Measurements from ENCODE around the gene MMS22L. TPM values are rescaled to one million over a fixed set of nuclear protein-coding genes. Genes with fewer than 3 reads are reported as not detected.

MMS22L gene
- total RNA-seq: 11.5 TPM

GRCh38 chr6:97282726-97283617 lies at the start of gene MMS22L:
MMS22L (minus strand) TSS chr6:97283216; CDS start chr6:97282477, 739 bp downstream.
- H3K4me1 ChIP-seq (ENCODE audit: control insufficient read depth in 3 of 3, insufficient read depth in 3 of 3, low read length in 3 of 3): peaks cover 2 to 10% (median 6%) of the 10 kb centered on the region in 3 donors

GRCh38 chr6:97322811-97323210 lies 39.8 kb upstream of the MMS22L start:
- no peak overlapping the region for H3K4me3 ChIP-seq (ENCODE audit: low read length in 3 of 3)
- H3K9me3 ChIP-seq (ENCODE audit: control insufficient read depth in 3 of 3, low read length in 3 of 3): no peaks in the 10 kb centered on the region
- H3K27me3 ChIP-seq (ENCODE audit: control insufficient read depth in 3 of 3, insufficient read depth in 3 of 3, low read length in 3 of 3): no peaks in the 10 kb centered on the region
- no peaks in the 10 kb centered on the region for H3K36me3 ChIP-seq (ENCODE audit: control insufficient read depth in 3 of 3, insufficient read depth in 3 of 3, low read length in 3 of 3)
- no peaks in the 10 kb centered on the region for H3K4me1 ChIP-seq (ENCODE audit: control insufficient read depth in 3 of 3, insufficient read depth in 3 of 3, low read length in 3 of 3)
- no peak overlapping the region for H3K27ac ChIP-seq (ENCODE audit: low read depth, low read length)
- no peak overlapping the region for H3K9ac ChIP-seq (ENCODE audit: low read depth in 1 of 3, low read length in 3 of 3)

More at GRCh38 chr6:97282726-97283617, at the start of gene MMS22L:
- peaks cover 0 to under 1% (median 0%) of the 10 kb centered on the region in 3 donors for H3K36me3 ChIP-seq (ENCODE audit: control insufficient read depth in 3 of 3, insufficient read depth in 3 of 3, low read length in 3 of 3)
- peak within 1 kb of the TSS; percentile 93 to 95 (median 94) for H3K4me3 ChIP-seq (ENCODE audit: low read length in 3 of 3)
- no peaks in the 10 kb centered on the region for H3K9me3 ChIP-seq (ENCODE audit: control insufficient read depth in 3 of 3, low read length in 3 of 3)
- no peak within 1 kb of the TSS for H3K27ac ChIP-seq (ENCODE audit: low read depth, low read length)
- no peaks in the 10 kb centered on the region for H3K27me3 ChIP-seq (ENCODE audit: control insufficient read depth in 3 of 3, insufficient read depth in 3 of 3, low read length in 3 of 3)
- H3K9ac ChIP-seq (ENCODE audit: low read depth in 1 of 3, low read length in 3 of 3): peak within 1 kb of the TSS; percentile 76 to 89 (median 87)

DNA sequence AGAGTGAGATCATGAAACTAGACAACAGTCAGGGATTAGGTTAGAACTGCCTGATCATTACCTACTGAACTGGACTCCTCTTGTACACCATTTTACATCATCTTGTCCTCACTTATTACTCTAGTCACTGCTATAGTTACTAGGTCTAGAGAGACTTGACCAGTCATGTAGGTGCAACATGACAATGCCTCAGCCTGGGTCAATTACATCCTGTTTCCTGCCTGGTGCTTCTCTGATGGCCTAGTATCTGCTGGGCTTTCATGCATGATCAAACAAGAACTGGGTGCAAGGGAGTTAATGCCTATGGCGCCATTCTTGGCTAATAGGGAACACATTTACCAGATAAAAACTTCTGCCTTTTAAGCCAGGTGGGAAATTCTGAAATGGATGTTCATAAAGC lies 39.2 kb upstream of the MMS22L start:
- Histone ChIP-seq H3K9ac (ENCODE audit: low read depth in 1 of 3, low read length in 3 of 3) (no peak overlapping the region), H3K27me3 (ENCODE audit: control insufficient read depth in 3 of 3, insufficient read depth in 3 of 3, low read length in 3 of 3) (no peaks in the 10 kb centered on the region), H3K4me3 (ENCODE audit: low read length in 3 of 3) (no peak overlapping the region), H3K9me3 (ENCODE audit: control insufficient read depth in 3 of 3, low read length in 3 of 3) (no peaks in the 10 kb centered on the region), H3K36me3 (ENCODE audit: control insufficient read depth in 3 of 3, insufficient read depth in 3 of 3, low read length in 3 of 3) (no peaks in the 10 kb centered on the region), H3K27ac (ENCODE audit: low read depth, low read length) (no peak overlapping the region), H3K4me1 (ENCODE audit: control insufficient read depth in 3 of 3, insufficient read depth in 3 of 3, low read length in 3 of 3) (no peaks in the 10 kb centered on the region)

GRCh38 chr6:97316978-97317377 lies 34.0 kb upstream of the MMS22L start:
- Histone ChIP-seq H3K4me1 (ENCODE audit: control insufficient read depth in 3 of 3, insufficient read depth in 3 of 3, low read length in 3 of 3) (no peaks in the 10 kb centered on the region), H3K36me3 (ENCODE audit: control insufficient read depth in 3 of 3, insufficient read depth in 3 of 3, low read length in 3 of 3) (no peaks in the 10 kb centered on the region), H3K4me3 (ENCODE audit: low read length in 3 of 3) (no peak overlapping the region), H3K27me3 (ENCODE audit: control insufficient read depth in 3 of 3, insufficient read depth in 3 of 3, low read length in 3 of 3) (no peaks in the 10 kb centered on the region), H3K9ac (ENCODE audit: low read depth in 1 of 3, low read length in 3 of 3) (no peak overlapping the region), H3K9me3 (ENCODE audit: control insufficient read depth in 3 of 3, low read length in 3 of 3) (no peaks in the 10 kb centered on the region), H3K27ac (ENCODE audit: low read depth, low read length) (no peak overlapping the region)

GRCh38 chr6:97312241-97312640 lies 29.2 kb upstream of the MMS22L start:
- Histone ChIP-seq H3K4me3 (ENCODE audit: low read length in 3 of 3) (no peak overlapping the region), H3K27ac (ENCODE audit: low read depth, low read length) (no peak overlapping the region), H3K4me1 (ENCODE audit: control insufficient read depth in 3 of 3, insufficient read depth in 3 of 3, low read length in 3 of 3) (no peaks in the 10 kb centered on the region), H3K27me3 (ENCODE audit: control insufficient read depth in 3 of 3, insufficient read depth in 3 of 3, low read length in 3 of 3) (no peaks in the 10 kb centered on the region), H3K9ac (ENCODE audit: low read depth in 1 of 3, low read length in 3 of 3) (no peak overlapping the region), H3K36me3 (ENCODE audit: control insufficient read depth in 3 of 3, insufficient read depth in 3 of 3, low read length in 3 of 3) (no peaks in the 10 kb centered on the region), H3K9me3 (ENCODE audit: control insufficient read depth in 3 of 3, low read length in 3 of 3) (no peaks in the 10 kb centered on the region)

GRCh38 chr6:97306544-97307320 lies 23.7 kb upstream of the MMS22L start:
- H3K9me3 ChIP-seq (ENCODE audit: control insufficient read depth in 3 of 3, low read length in 3 of 3): no peaks in the 10 kb centered on the region
- H3K4me1 ChIP-seq (ENCODE audit: control insufficient read depth in 3 of 3, insufficient read depth in 3 of 3, low read length in 3 of 3): no peaks in the 10 kb centered on the region
- no peak overlapping the region for H3K4me3 ChIP-seq (ENCODE audit: low read length in 3 of 3)
- no peaks in the 10 kb centered on the region for H3K27me3 ChIP-seq (ENCODE audit: control insufficient read depth in 3 of 3, insufficient read depth in 3 of 3, low read length in 3 of 3)
- no peaks in the 10 kb centered on the region for H3K36me3 ChIP-seq (ENCODE audit: control insufficient read depth in 3 of 3, insufficient read depth in 3 of 3, low read length in 3 of 3)
- no peak overlapping the region for H3K9ac ChIP-seq (ENCODE audit: low read depth in 1 of 3, low read length in 3 of 3)
- H3K27ac ChIP-seq (ENCODE audit: low read depth, low read length): no peak overlapping the region

GRCh38 chr6:97305414-97306066 lies 22.5 kb upstream of the MMS22L start:
- Histone ChIP-seq H3K4me1 (ENCODE audit: control insufficient read depth in 3 of 3, insufficient read depth in 3 of 3, low read length in 3 of 3) (no peaks in the 10 kb centered on the region), H3K4me3 (ENCODE audit: low read length in 3 of 3) (no peak overlapping the region), H3K9ac (ENCODE audit: low read depth in 1 of 3, low read length in 3 of 3) (no peak overlapping the region), H3K27ac (ENCODE audit: low read depth, low read length) (no peak overlapping the region), H3K9me3 (ENCODE audit: control insufficient read depth in 3 of 3, low read length in 3 of 3) (no peaks in the 10 kb centered on the region), H3K27me3 (ENCODE audit: control insufficient read depth in 3 of 3, insufficient read depth in 3 of 3, low read length in 3 of 3) (no peaks in the 10 kb centered on the region), H3K36me3 (ENCODE audit: control insufficient read depth in 3 of 3, insufficient read depth in 3 of 3, low read length in 3 of 3) (no peaks in the 10 kb centered on the region)

GRCh38 chr6:97304701-97305100 lies 21.7 kb upstream of the MMS22L start:
- Histone ChIP-seq H3K27ac (ENCODE audit: low read depth, low read length) (no peak overlapping the region), H3K9me3 (ENCODE audit: control insufficient read depth in 3 of 3, low read length in 3 of 3) (no peaks in the 10 kb centered on the region), H3K27me3 (ENCODE audit: control insufficient read depth in 3 of 3, insufficient read depth in 3 of 3, low read length in 3 of 3) (no peaks in the 10 kb centered on the region), H3K4me3 (ENCODE audit: low read length in 3 of 3) (no peak overlapping the region), H3K4me1 (ENCODE audit: control insufficient read depth in 3 of 3, insufficient read depth in 3 of 3, low read length in 3 of 3) (no peaks in the 10 kb centered on the region), H3K36me3 (ENCODE audit: control insufficient read depth in 3 of 3, insufficient read depth in 3 of 3, low read length in 3 of 3) (no peaks in the 10 kb centered on the region), H3K9ac (ENCODE audit: low read depth in 1 of 3, low read length in 3 of 3) (no peak overlapping the region)

DNA sequence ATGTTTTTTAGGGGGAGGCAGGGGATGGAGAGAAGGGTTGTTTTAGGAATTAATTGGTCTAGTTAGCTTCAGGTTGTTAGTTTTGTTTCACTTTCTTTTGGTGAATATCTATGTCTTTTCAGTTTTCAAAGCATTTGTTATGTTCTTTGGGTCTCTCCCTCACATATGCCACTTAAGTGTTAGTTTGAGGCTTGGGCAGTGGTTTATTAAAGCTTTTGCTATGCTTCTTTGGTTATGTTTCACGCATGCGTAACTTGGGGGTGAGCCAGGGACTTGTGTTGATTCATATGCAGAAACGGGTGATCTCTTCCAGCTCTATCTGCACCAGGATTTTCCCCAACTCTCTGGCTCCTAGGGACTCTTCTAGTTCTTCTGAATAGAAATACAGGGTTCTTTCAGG lies 11.4 kb upstream of the MMS22L start:
- Histone ChIP-seq H3K4me3 (ENCODE audit: low read length in 3 of 3) (no peak overlapping the region), H3K9me3 (ENCODE audit: control insufficient read depth in 3 of 3, low read length in 3 of 3) (no peaks in the 10 kb centered on the region), H3K36me3 (ENCODE audit: control insufficient read depth in 3 of 3, insufficient read depth in 3 of 3, low read length in 3 of 3) (no peaks in the 10 kb centered on the region), H3K4me1 (ENCODE audit: control insufficient read depth in 3 of 3, insufficient read depth in 3 of 3, low read length in 3 of 3) (no peaks in the 10 kb centered on the region), H3K9ac (ENCODE audit: low read depth in 1 of 3, low read length in 3 of 3) (no peak overlapping the region), H3K27me3 (ENCODE audit: control insufficient read depth in 3 of 3, insufficient read depth in 3 of 3, low read length in 3 of 3) (no peaks in the 10 kb centered on the region), H3K27ac (ENCODE audit: low read depth, low read length) (no peak overlapping the region)
